HCT116 (cell line): ENCODE measurements around the gene CPZ.

ENCODE experiments used
- ATF3 ChIP-seq: IDR thresholded peaks from 2 replicates; pipeline ENCODE4 v1.6.1; 2012
- CEBPB ChIP-seq: IDR thresholded peaks from 2 replicates; pipeline ENCODE4 v1.6.1; 2012; ENCODE audit warnings: low read depth
- CTCF ChIP-seq, 3 experiments: fragments of 200-600 bp in 1 of 3; sonication (generic) in 1 of 3; IDR thresholded peaks in 2 of 3; conservative IDR thresholded peaks in 1 of 3; 2 replicates each; pipeline ENCODE4 v1.5.1; 2012 to 2017; ENCODE audit warnings: low read depth in 2 of 3, low read length in 2 of 3, antibody characterized with exemption in 1 of 3, borderline replicate concordance in 1 of 3, control low read depth in 1 of 3, mild to moderate bottlenecking in 1 of 3, mixed read lengths in 1 of 3, mixed run types in 1 of 3, moderate library complexity in 1 of 3; ENCODE audit not compliant: insufficient read depth in 1 of 3
- EGR1 ChIP-seq: IDR thresholded peaks from 2 replicates; pipeline ENCODE4 v1.6.1; 2012; ENCODE audit warnings: low read depth
- EZH2 ChIP-seq: fragments of 200-600 bp; sonication (generic); IDR thresholded peaks from 2 replicates; pipeline ENCODE4 v1.6.1; 2017; ENCODE audit warnings: antibody characterized with exemption, mixed run types
- FOSL1 ChIP-seq: IDR thresholded peaks from 2 replicates; pipeline ENCODE4 v1.6.1; 2012; ENCODE audit warnings: low read depth
- MAX ChIP-seq: IDR thresholded peaks from 2 replicates; pipeline ENCODE4 v1.6.1; 2012
- POLR2A ChIP-seq: IDR thresholded peaks from 2 replicates; pipeline ENCODE4 v1.7.0; 2011; ENCODE audit warnings: borderline replicate concordance; ENCODE audit not compliant: insufficient read depth, insufficient read length; ENCODE audit errors: extremely low read depth
- POLR2AphosphoS5 ChIP-seq: IDR thresholded peaks from 2 replicates; pipeline ENCODE4 v1.6.1; 2011; ENCODE audit warnings: mild to moderate bottlenecking, low read depth, low read length, moderate library complexity
- SIN3A ChIP-seq: IDR thresholded peaks from 2 replicates; pipeline ENCODE4 v1.6.1; 2012; ENCODE audit warnings: low read depth
- YY1 ChIP-seq: IDR thresholded peaks from 2 replicates; pipeline ENCODE4 v1.6.1; 2011; ENCODE audit warnings: low read length, low read depth, moderate library complexity, mild to moderate bottlenecking; ENCODE audit not compliant: insufficient replicate concordance; ENCODE audit errors: extremely low read depth
- ZFX ChIP-seq: fragments of 450-650 bp; IDR thresholded peaks from 2 replicates; pipeline ENCODE4 v1.6.1; 2017
- TF ChIP-seq, protein P1 (sequence below): IDR thresholded peaks from 2 replicates; pipeline ENCODE4 v1.6.1; 2012; ENCODE audit warnings: low read depth
- TF ChIP-seq, protein P2 (sequence below): IDR thresholded peaks from 2 replicates; pipeline ENCODE4 v1.6.1; 2011; ENCODE audit warnings: mild to moderate bottlenecking, low read length, moderate library complexity; ENCODE audit not compliant: insufficient replicate concordance; ENCODE audit errors: extremely low read depth

DNA sequence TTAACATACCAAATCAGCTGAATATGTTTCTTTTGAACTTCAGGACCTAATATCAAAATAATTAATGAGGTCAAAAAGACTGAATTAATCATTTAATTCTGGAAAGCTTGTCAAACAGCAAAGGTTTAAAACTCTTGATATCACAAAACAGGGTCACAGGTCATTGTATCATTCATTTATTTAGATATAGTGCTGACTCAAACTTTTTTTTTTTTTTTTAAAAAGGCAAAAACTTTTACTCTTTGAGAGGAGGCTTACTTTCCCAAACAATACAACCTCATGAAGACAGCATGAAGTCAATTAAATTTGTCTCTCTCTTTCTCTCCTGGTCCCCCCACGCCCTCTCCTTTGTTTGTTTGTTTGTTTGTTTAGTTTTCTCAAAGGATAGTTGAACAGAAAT, 28.0 kb upstream of the CPZ start:
- TF ChIP-seq FOSL1 = no peak
- TF ChIP-seq ZFX = no peak
- no peak for TF ChIP-seq MAX
- no peak for TF ChIP-seq POLR2A
- TF ChIP-seq CEBPB = no peak
- TF ChIP-seq, protein P1, sequence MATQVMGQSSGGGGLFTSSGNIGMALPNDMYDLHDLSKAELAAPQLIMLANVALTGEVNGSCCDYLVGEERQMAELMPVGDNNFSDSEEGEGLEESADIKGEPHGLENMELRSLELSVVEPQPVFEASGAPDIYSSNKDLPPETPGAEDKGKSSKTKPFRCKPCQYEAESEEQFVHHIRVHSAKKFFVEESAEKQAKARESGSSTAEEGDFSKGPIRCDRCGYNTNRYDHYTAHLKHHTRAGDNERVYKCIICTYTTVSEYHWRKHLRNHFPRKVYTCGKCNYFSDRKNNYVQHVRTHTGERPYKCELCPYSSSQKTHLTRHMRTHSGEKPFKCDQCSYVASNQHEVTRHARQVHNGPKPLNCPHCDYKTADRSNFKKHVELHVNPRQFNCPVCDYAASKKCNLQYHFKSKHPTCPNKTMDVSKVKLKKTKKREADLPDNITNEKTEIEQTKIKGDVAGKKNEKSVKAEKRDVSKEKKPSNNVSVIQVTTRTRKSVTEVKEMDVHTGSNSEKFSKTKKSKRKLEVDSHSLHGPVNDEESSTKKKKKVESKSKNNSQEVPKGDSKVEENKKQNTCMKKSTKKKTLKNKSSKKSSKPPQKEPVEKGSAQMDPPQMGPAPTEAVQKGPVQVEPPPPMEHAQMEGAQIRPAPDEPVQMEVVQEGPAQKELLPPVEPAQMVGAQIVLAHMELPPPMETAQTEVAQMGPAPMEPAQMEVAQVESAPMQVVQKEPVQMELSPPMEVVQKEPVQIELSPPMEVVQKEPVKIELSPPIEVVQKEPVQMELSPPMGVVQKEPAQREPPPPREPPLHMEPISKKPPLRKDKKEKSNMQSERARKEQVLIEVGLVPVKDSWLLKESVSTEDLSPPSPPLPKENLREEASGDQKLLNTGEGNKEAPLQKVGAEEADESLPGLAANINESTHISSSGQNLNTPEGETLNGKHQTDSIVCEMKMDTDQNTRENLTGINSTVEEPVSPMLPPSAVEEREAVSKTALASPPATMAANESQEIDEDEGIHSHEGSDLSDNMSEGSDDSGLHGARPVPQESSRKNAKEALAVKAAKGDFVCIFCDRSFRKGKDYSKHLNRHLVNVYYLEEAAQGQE = no peak
- TF ChIP-seq CTCF (IDR thresholded peaks at IDR 0.05 in 2 of 3, conservative IDR thresholded peaks at IDR 0.05 in 1 of 3; ENCODE audit: borderline replicate concordance in 1 of 3, insufficient read depth in 1 of 3, low read depth in 2 of 3, low read length in 2 of 3) = no peak
- no peak for TF ChIP-seq POLR2AphosphoS5
- no peak for TF ChIP-seq EZH2
- no peak for TF ChIP-seq SIN3A
- no peak for TF ChIP-seq EGR1
- no peak for TF ChIP-seq ATF3
- TF ChIP-seq, protein P2, sequence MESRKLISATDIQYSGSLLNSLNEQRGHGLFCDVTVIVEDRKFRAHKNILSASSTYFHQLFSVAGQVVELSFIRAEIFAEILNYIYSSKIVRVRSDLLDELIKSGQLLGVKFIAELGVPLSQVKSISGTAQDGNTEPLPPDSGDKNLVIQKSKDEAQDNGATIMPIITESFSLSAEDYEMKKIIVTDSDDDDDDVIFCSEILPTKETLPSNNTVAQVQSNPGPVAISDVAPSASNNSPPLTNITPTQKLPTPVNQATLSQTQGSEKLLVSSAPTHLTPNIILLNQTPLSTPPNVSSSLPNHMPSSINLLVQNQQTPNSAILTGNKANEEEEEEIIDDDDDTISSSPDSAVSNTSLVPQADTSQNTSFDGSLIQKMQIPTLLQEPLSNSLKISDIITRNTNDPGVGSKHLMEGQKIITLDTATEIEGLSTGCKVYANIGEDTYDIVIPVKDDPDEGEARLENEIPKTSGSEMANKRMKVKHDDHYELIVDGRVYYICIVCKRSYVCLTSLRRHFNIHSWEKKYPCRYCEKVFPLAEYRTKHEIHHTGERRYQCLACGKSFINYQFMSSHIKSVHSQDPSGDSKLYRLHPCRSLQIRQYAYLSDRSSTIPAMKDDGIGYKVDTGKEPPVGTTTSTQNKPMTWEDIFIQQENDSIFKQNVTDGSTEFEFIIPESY = no peak
- TF ChIP-seq YY1 = no peak
